ENCODE measurements around the gene ZBTB14. TPM values are rescaled to one million over a fixed set of nuclear protein-coding genes. Genes with fewer than 3 reads are reported as not detected.
A peak's percentile ranks its signal among the peaks of the same experiment; 100 is the strongest.

Gene ZBTB14
- total and polyA plus RNA-seq, 9 donors: 9.5 to 13.0 (median 10.6) TPM

- Histone ChIP-seq H3K36me3 (ENCODE audit: control insufficient read depth, insufficient read depth, low read length) (no peaks in the 10 kb centered on the region), H3K4me1 (ENCODE audit: control insufficient read depth, insufficient read depth, low read length) (no peaks in the 10 kb centered on the region), H3K9me3 (replicated peaks; ENCODE audit: control insufficient read depth, low read depth, low read length) (no peaks in the 10 kb centered on the region), H3K27ac (ENCODE audit: low read length) (no peak overlapping the region), H3K4me3 (ENCODE audit: low read length) (no peak overlapping the region), H3K27me3 (ENCODE audit: control insufficient read depth, insufficient read depth, low read length) (no peaks in the 10 kb centered on the region)
- WGBS (ENCODE audit: insufficient coverage): no CpG with 5 or more reads among the region's 3 CpGs
- DNase-seq: no peak
Observed at GRCh38 chr18:5266721-5267120, 28.8 kb downstream of the ZBTB14 start.

DNA sequence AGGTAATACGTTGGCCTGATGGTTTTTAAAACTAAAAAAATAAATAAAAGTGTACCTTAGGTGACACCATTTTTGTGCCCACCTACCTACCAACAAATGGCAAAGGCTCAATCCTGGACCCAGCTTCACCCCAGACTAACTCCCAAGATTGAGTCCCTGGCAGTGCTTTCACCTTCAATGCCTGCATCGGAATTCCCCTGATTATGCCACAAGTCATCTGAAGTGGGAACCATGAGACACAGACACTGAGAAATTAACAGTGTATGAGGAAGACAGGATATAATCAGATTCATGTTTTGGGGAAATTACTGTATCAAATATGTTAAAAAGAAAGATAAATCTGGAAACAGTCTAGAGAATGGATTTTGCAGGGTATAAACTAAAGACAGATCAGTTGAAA, 41.6 kb downstream of the ZBTB14 start:
- no peaks in the 10 kb centered on the region for H3K4me1 ChIP-seq (ENCODE audit: control insufficient read depth, insufficient read depth, low read length)
- H3K9me3 ChIP-seq (replicated peaks; ENCODE audit: control insufficient read depth, low read depth, low read length): no peaks in the 10 kb centered on the region
- H3K4me3 ChIP-seq (ENCODE audit: low read length): no peak overlapping the region
- no peaks in the 10 kb centered on the region for H3K36me3 ChIP-seq (ENCODE audit: control insufficient read depth, insufficient read depth, low read length)
- H3K27me3 ChIP-seq (ENCODE audit: control insufficient read depth, insufficient read depth, low read length): no peaks in the 10 kb centered on the region
- DNase-seq: no peak
- WGBS (ENCODE audit: insufficient coverage): no CpG with 5 or more reads among the region's 2 CpGs
- no peak overlapping the region for H3K27ac ChIP-seq (ENCODE audit: low read length)

GRCh38 chr18:5251117-5251516, 44.4 kb downstream of the ZBTB14 start:
- Histone ChIP-seq H3K4me3 (ENCODE audit: low read length) (no peak overlapping the region), H3K27ac (ENCODE audit: low read length) (no peak overlapping the region), H3K36me3 (ENCODE audit: control insufficient read depth, insufficient read depth, low read length) (no peaks in the 10 kb centered on the region), H3K27me3 (ENCODE audit: control insufficient read depth, insufficient read depth, low read length) (no peaks in the 10 kb centered on the region), H3K9me3 (replicated peaks; ENCODE audit: control insufficient read depth, low read depth, low read length) (no peaks in the 10 kb centered on the region), H3K4me1 (ENCODE audit: control insufficient read depth, insufficient read depth, low read length) (no peaks in the 10 kb centered on the region)
- WGBS (ENCODE audit: insufficient coverage): no CpG with 5 or more reads among the region's 6 CpGs
- DNase-seq: no peak

DNA sequence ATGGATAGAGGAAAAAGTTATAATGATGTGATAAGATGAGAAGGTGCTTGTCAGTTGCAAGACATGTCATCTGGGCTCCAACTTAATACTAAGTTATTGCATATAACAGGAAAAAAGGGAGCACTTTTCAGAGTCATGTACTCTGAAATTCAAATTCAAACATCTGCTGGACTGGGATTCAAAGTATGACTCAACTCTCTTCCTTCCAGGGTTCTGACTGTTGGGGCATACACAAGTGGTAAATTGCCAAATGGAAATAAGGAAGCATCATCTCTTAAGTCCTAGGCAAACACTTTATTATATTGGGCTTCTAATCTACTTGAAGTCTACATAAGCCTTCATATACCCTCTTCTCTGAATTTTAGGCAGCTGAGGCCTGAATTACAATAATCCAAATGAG, 44.9 kb downstream of the ZBTB14 start:
- Histone ChIP-seq H3K36me3 (ENCODE audit: control insufficient read depth, insufficient read depth, low read length) (no peaks in the 10 kb centered on the region), H3K4me3 (ENCODE audit: low read length) (no peak overlapping the region), H3K27me3 (ENCODE audit: control insufficient read depth, insufficient read depth, low read length) (no peaks in the 10 kb centered on the region), H3K27ac (ENCODE audit: low read length) (no peak overlapping the region), H3K4me1 (ENCODE audit: control insufficient read depth, insufficient read depth, low read length) (no peaks in the 10 kb centered on the region), H3K9me3 (replicated peaks; ENCODE audit: control insufficient read depth, low read depth, low read length) (no peaks in the 10 kb centered on the region)
- no peak for DNase-seq

DNA sequence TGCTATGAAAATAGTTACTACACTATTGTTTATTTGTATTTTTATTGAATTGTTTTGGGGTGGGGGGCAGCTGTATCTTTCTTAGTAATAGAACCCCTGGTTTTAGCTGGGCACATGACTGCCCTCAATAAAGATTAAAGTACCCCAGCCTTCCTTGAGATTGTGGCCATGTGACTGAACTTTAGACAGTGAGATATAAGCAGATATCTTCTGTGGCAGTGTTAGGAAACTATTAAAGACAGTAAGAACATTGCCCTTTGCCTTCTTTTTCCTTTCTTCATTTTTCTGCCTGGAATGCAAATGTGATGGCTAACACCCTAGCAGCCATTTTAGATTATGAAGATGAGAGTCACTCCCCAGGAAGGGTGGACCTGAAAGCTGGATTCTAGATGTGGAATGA, 50.6 kb downstream of the ZBTB14 start:
- Histone ChIP-seq H3K27me3 (ENCODE audit: control insufficient read depth, insufficient read depth, low read length) (no peaks in the 10 kb centered on the region), H3K36me3 (ENCODE audit: control insufficient read depth, insufficient read depth, low read length) (peaks cover 11% of the 10 kb centered on the region), H3K9me3 (replicated peaks; ENCODE audit: control insufficient read depth, low read depth, low read length) (no peaks in the 10 kb centered on the region), H3K4me3 (ENCODE audit: low read length) (no peak overlapping the region), H3K27ac (ENCODE audit: low read length) (no peak overlapping the region), H3K4me1 (ENCODE audit: control insufficient read depth, insufficient read depth, low read length) (no peaks in the 10 kb centered on the region)
- DNase-seq: no peak

GRCh38 chr18:5239447-5239846, 56.1 kb downstream of the ZBTB14 start:
- Histone ChIP-seq H3K4me1 (ENCODE audit: control insufficient read depth, insufficient read depth, low read length) (peaks cover 5% of the 10 kb centered on the region), H3K4me3 (ENCODE audit: low read length) (peak overlapping the region; percentile 91), H3K27ac (ENCODE audit: low read length) (no peak overlapping the region), H3K36me3 (ENCODE audit: control insufficient read depth, insufficient read depth, low read length) (peaks cover 11% of the 10 kb centered on the region), H3K9me3 (replicated peaks; ENCODE audit: control insufficient read depth, low read depth, low read length) (no peaks in the 10 kb centered on the region), H3K27me3 (ENCODE audit: control insufficient read depth, insufficient read depth, low read length) (no peaks in the 10 kb centered on the region)
- DNase-seq: no peak
- no CpG with 5 or more reads among the region's 4 CpGs for WGBS (ENCODE audit: insufficient coverage)

Other genes with a start within 250 kb of the ZBTB14 start
- gene AKAIN1, start 98.5 kb downstream of the ZBTB14 start, total RNA-seq: 0.18 TPM
- under 1 TPM in 1 of 8 donors, not detected in 7; 0.49 TPM for gene AKAIN1, start 98.5 kb downstream of the ZBTB14 start, polyA plus RNA-seq (ENCODE audit: insufficient read depth in 1 of 8, insufficient read length in 8 of 8, low replicate concordance in 1 of 8)
- 80.6 TPM for gene EPB41L3, start 248.3 kb upstream of the ZBTB14 start, total RNA-seq
- gene EPB41L3, start 248.3 kb upstream of the ZBTB14 start, polyA plus RNA-seq (ENCODE audit: insufficient read depth in 1 of 8, insufficient read length in 8 of 8, low replicate concordance in 1 of 8): 100 to 1,000 TPM in 6 of 8 donors, 10 to 100 TPM in 2; 87.6 to 128 (median 118) TPM

All from muscle of leg (tissue), 11 donors.